Hepatocyte (in vitro differentiated cells): ENCODE measurements around the gene HSD17B14. TPM values are rescaled to one million over a fixed set of nuclear protein-coding genes. Genes with fewer than 3 reads are reported as not detected.

Experiments
- DNase-seq: peaks from one replicate; pipeline ENCODE4 v3.0.0-alpha.2; 2016; ENCODE audit warnings: low spot score
- H2AFZ ChIP-seq: fragments of 200-600 bp; sonication (generic); 2 replicates; pipeline ENCODE4 v1.6.0; 2016; ENCODE audit warnings: antibody characterized with exemption, mild to moderate bottlenecking
- H3K27ac ChIP-seq: fragments of 200-600 bp; sonication (generic); 2 replicates; pipeline ENCODE4 v1.5.1; 2016; ENCODE audit warnings: mild to moderate bottlenecking
- H3K27me3 ChIP-seq: fragments of 200-600 bp; sonication (generic); 2 replicates; pipeline ENCODE4 v1.6.1; 2016
- H3K36me3 ChIP-seq: fragments of 200-600 bp; sonication (generic); replicated peaks from 2 replicates; pipeline ENCODE4 v1.5.1; 2016; ENCODE audit warnings: low read depth; ENCODE audit not compliant: insufficient read depth
- H3K4me1 ChIP-seq: fragments of 200-600 bp; sonication (generic); 2 replicates; pipeline ENCODE4 v1.5.1; 2016; ENCODE audit warnings: mild to moderate bottlenecking, moderate library complexity; ENCODE audit not compliant: insufficient read depth
- H3K4me2 ChIP-seq: fragments of 200-600 bp; sonication (generic); 2 replicates; pipeline ENCODE4 v1.6.0; 2016
- H3K4me3 ChIP-seq: fragments of 200-600 bp; sonication (generic); 2 replicates; pipeline ENCODE4 v1.5.1; 2016; ENCODE audit warnings: mild to moderate bottlenecking
- H3K79me2 ChIP-seq: fragments of 200-600 bp; sonication (generic); 2 replicates; pipeline ENCODE4 v1.6.0; 2017; ENCODE audit warnings: mild to moderate bottlenecking
- H3K9me2 ChIP-seq: fragments of 200-600 bp; sonication (generic); replicated peaks from 2 replicates; pipeline ENCODE4 v1.6.0; 2017; ENCODE audit warnings: mild to moderate bottlenecking; ENCODE audit not compliant: insufficient read depth
- H3K9me3 ChIP-seq: fragments of 200-600 bp; sonication (generic); 2 replicates; pipeline ENCODE4 v1.5.1; 2016; ENCODE audit warnings: low read depth, mild to moderate bottlenecking
- H4K20me1 ChIP-seq: fragments of 200-600 bp; sonication (generic); 2 replicates; pipeline ENCODE4 v1.6.0; 2016; ENCODE audit warnings: mild to moderate bottlenecking; ENCODE audit not compliant: insufficient read depth, poor library complexity, severe bottlenecking
- EZH2 ChIP-seq: fragments of 200-600 bp; sonication (generic); IDR thresholded peaks from 2 replicates; pipeline ENCODE4 v1.6.1; 2016; ENCODE audit warnings: antibody characterized with exemption, mild to moderate bottlenecking, borderline replicate concordance
- EZH2phosphoT487 ChIP-seq: fragments of 200-600 bp; sonication (generic); IDR thresholded peaks from one replicate; pipeline ENCODE4 v1.6.1; 2018; ENCODE audit warnings: antibody characterized with exemption, mild to moderate bottlenecking, low read depth, moderate library complexity; ENCODE audit not compliant: unreplicated experiment, severe bottlenecking
- WGBS: methylation state at CpG from one replicate; pipeline ENCODE4 v1.1.6; 2016; ENCODE audit warnings: low lambda C conversion rate; ENCODE audit errors: missing lambda C conversion rate; 5-methylcytosine and 5-hydroxymethylcytosine counted together
- polyA plus RNA-seq: library from polyadenylated mRNA; unstranded; fragments of >200 nt; fragmentation: Nextera tagmentation; extraction: Ambion mirVana; gene quantifications from 2 replicates; pipeline ENCODE4 v1.2.1, GENCODE V29; 2016
- total RNA-seq: library from RNA; depleted of rRNA; stranded (reverse); fragments of >200 nt; gene quantifications from 2 replicates; pipeline ENCODE4 v1.2.3, GENCODE V29; 2014
- TF ChIP-seq, protein P1 (sequence below): fragments of 200-600 bp; sonication (generic); IDR thresholded peaks from 2 replicates; pipeline ENCODE4 v1.5.1; 2016; ENCODE audit warnings: antibody characterized with exemption, mild to moderate bottlenecking; ENCODE audit not compliant: poor library complexity

HSD17B14 gene
- total and polyA plus RNA-seq, 2 experiments from 2014 or later: 64.1 to 91.9 TPM

- no peak overlapping the region for H3K4me2 ChIP-seq
- no peaks in the 10 kb centered on the region for H3K36me3 ChIP-seq
- no peaks in the 10 kb centered on the region for H3K4me1 ChIP-seq
- no peaks in the 10 kb centered on the region for H4K20me1 ChIP-seq
- no peak overlapping the region for H3K4me3 ChIP-seq
- TF ChIP-seq, protein P1, sequence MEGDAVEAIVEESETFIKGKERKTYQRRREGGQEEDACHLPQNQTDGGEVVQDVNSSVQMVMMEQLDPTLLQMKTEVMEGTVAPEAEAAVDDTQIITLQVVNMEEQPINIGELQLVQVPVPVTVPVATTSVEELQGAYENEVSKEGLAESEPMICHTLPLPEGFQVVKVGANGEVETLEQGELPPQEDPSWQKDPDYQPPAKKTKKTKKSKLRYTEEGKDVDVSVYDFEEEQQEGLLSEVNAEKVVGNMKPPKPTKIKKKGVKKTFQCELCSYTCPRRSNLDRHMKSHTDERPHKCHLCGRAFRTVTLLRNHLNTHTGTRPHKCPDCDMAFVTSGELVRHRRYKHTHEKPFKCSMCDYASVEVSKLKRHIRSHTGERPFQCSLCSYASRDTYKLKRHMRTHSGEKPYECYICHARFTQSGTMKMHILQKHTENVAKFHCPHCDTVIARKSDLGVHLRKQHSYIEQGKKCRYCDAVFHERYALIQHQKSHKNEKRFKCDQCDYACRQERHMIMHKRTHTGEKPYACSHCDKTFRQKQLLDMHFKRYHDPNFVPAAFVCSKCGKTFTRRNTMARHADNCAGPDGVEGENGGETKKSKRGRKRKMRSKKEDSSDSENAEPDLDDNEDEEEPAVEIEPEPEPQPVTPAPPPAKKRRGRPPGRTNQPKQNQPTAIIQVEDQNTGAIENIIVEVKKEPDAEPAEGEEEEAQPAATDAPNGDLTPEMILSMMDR: peak; percentile 21
- TF ChIP-seq EZH2: no peak
- no peak for TF ChIP-seq EZH2phosphoT487
- no peak overlapping the region for H2AFZ ChIP-seq
- no peaks in the 10 kb centered on the region for H3K79me2 ChIP-seq
- no peaks in the 10 kb centered on the region for H3K9me3 ChIP-seq
- no peaks in the 10 kb centered on the region for H3K9me2 ChIP-seq
- WGBS: 88% methylated on average over 8 of the region's 8 CpGs
- no peak for DNase-seq
- H3K27ac ChIP-seq: no peak overlapping the region
- H3K27me3 ChIP-seq: no peaks in the 10 kb centered on the region
Measured at GRCh38 chr19:48826606-48827020, 9.7 kb downstream of the HSD17B14 start.

DNA sequence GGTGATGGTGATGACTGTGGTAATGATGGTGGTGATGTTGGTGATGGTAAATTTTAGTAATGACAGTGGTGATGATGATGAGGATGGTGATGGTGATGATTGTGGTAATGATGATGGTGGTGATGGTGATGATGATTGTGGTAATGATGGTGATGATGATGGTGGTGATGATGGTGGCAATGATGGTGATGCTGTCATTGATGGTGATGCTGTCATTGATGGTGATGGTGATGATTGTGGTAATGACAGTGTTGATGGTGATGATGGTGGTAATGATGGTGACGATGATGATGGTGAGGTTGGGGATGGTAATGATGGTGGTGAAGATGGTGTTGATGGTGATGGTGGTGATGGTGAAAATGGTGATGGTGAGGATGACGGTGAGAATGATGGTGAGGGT is 13.8 kb downstream of the HSD17B14 start:
- Histone ChIP-seq H3K4me2 (no peak overlapping the region), H3K27me3 (no peaks in the 10 kb centered on the region), H4K20me1 (no peaks in the 10 kb centered on the region), H3K9me3 (no peaks in the 10 kb centered on the region), H3K9me2 (no peaks in the 10 kb centered on the region), H3K4me3 (no peak overlapping the region), H3K36me3 (no peaks in the 10 kb centered on the region), H3K79me2 (no peaks in the 10 kb centered on the region), H2AFZ (no peak overlapping the region), H3K4me1 (peaks cover 12% of the 10 kb centered on the region), H3K27ac (no peak overlapping the region)
- 100% methylated on average over 2 of the region's 2 CpGs for WGBS
- TF ChIP-seq EZH2: no peak
- TF ChIP-seq, protein P1: no peak
- TF ChIP-seq EZH2phosphoT487: no peak
- no peak for DNase-seq

- Histone ChIP-seq H3K27ac (no peak overlapping the region), H3K4me3 (no peak overlapping the region), H3K9me2 (no peaks in the 10 kb centered on the region), H4K20me1 (no peaks in the 10 kb centered on the region), H3K27me3 (no peaks in the 10 kb centered on the region), H3K4me2 (no peak overlapping the region), H3K4me1 (peaks cover 12% of the 10 kb centered on the region), H2AFZ (no peak overlapping the region), H3K9me3 (no peaks in the 10 kb centered on the region), H3K79me2 (no peaks in the 10 kb centered on the region), H3K36me3 (no peaks in the 10 kb centered on the region)
- TF ChIP-seq EZH2 (no peak), EZH2phosphoT487 (no peak)
- TF ChIP-seq, protein P1: no peak
- 75% methylated on average over 5 of the region's 5 CpGs for WGBS
- no peak for DNase-seq
Measured at GRCh38 chr19:48821633-48822032, 14.7 kb downstream of the HSD17B14 start.

DNA sequence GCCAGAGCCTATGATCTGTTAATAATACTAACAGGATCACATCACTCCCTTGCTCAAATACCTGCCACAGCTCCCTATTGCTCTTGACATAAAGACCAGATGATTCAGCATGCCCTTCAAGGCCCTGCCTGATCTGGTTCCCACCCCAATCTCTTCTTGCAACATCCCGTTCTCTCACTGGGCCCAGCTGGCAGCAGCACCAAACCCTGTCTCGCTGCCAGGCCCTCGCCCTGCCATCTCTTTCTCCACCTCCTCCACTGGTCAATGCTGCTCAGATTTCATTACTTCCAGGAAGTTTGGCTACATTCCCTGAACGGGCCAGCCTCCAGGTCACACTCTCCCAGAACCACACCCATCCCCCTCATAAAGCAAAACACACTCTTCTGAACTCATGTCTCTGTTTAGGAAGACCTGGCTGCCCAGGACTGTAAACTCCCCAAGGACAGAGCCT is 16.9 kb downstream of the HSD17B14 start:
- no peak overlapping the region for H3K4me2 ChIP-seq
- H3K79me2 ChIP-seq: no peaks in the 10 kb centered on the region
- no peaks in the 10 kb centered on the region for H3K27me3 ChIP-seq
- no peaks in the 10 kb centered on the region for H3K9me3 ChIP-seq
- H3K4me1 ChIP-seq: peaks cover 12% of the 10 kb centered on the region
- no peak for TF ChIP-seq EZH2phosphoT487
- TF ChIP-seq, protein P1: no peak
- H4K20me1 ChIP-seq: no peaks in the 10 kb centered on the region
- H2AFZ ChIP-seq: no peak overlapping the region
- H3K36me3 ChIP-seq: no peaks in the 10 kb centered on the region
- H3K9me2 ChIP-seq: no peaks in the 10 kb centered on the region
- H3K27ac ChIP-seq: peak overlapping the region; percentile 44
- H3K4me3 ChIP-seq: no peak overlapping the region
- WGBS: 61% methylated on average over 4 of the region's 4 CpGs
- peak; percentile 52 for DNase-seq
